ENCODE data around the gene SLC34A1.
"Not testable (repeated sequence)": the region's sequence is repeated elsewhere in the genome, so short reads cannot be mapped to it uniquely, and the experiment has no call there.

SLC34A1 gene

GRCh38 chr5:177410575-177410974, 26.3 kb downstream of the SLC34A1 start:
- no peak for DNase-seq (ENCODE audit: low spot score)

- no peak for DNase-seq (ENCODE audit: low spot score)
Observed at GRCh38 chr5:177412603-177413233, 28.5 kb downstream of the SLC34A1 start.

- DNase-seq (ENCODE audit: low spot score), result no peak
Observed at GRCh38 chr5:177414481-177414880, 30.2 kb downstream of the SLC34A1 start.

GRCh38 chr5:177417081-177417480, 32.8 kb downstream of the SLC34A1 start:
- not testable (repeated sequence) for DNase-seq (ENCODE audit: low spot score)

GRCh38 chr5:177419046-177419445, 34.8 kb downstream of the SLC34A1 start:
- DNase-seq (ENCODE audit: low spot score), result peak; percentile 24

GRCh38 chr5:177420472-177420871, 36.2 kb downstream of the SLC34A1 start:
- not testable (repeated sequence) for DNase-seq (ENCODE audit: low spot score)

GRCh38 chr5:177421062-177421798, 37.0 kb downstream of the SLC34A1 start:
- no peak for DNase-seq (ENCODE audit: low spot score)

GRCh38 chr5:177423671-177424070, 39.4 kb downstream of the SLC34A1 start:
- no peak for DNase-seq (ENCODE audit: low spot score)

- DNase-seq (ENCODE audit: low spot score), result no peak
Observed at GRCh38 chr5:177425196-177425800, 41.1 kb downstream of the SLC34A1 start.

GRCh38 chr5:177425801-177426565, 41.7 kb downstream of the SLC34A1 start:
- peak; percentile 100 for DNase-seq (ENCODE audit: low spot score)

GRCh38 chr5:177426566-177427210, 42.5 kb downstream of the SLC34A1 start, which contains the start of gene GRK6:
GRK6 (plus strand) TSS chr5:177426676; CDS start chr5:177426846, 170 bp downstream.
- DNase-seq (ENCODE audit: low spot score), result peak; percentile 34

- DNase-seq (ENCODE audit: low spot score), result no peak
Observed at GRCh38 chr5:177427211-177427822, 43.1 kb downstream of the SLC34A1 start.

GRCh38 chr5:177427919-177428573, 43.8 kb downstream of the SLC34A1 start:
- no peak for DNase-seq (ENCODE audit: low spot score)

GRCh38 chr5:177428574-177429217, 44.5 kb downstream of the SLC34A1 start:
- DNase-seq (ENCODE audit: low spot score), result no peak

- no peak for DNase-seq (ENCODE audit: low spot score)
Observed at GRCh38 chr5:177429248-177430040, 45.2 kb downstream of the SLC34A1 start.

GRCh38 chr5:177430140-177430951, 46.1 kb downstream of the SLC34A1 start:
- DNase-seq (ENCODE audit: low spot score), result no peak

- DNase-seq (ENCODE audit: low spot score), result no peak
Observed at GRCh38 chr5:177430972-177431316, 46.7 kb downstream of the SLC34A1 start.

- DNase-seq (ENCODE audit: low spot score), result no peak
Observed at GRCh38 chr5:177431317-177432142, 47.3 kb downstream of the SLC34A1 start.

All from AG08395 (cell line).